Activated CD8-positive, alpha-beta memory T cell treated with anti-CD3 and anti-CD28 coated beads for 1 hour (primary cell): ENCODE measurements around the gene TMEM62.
"Not testable (repeated sequence)": the region's sequence is repeated elsewhere in the genome, so short reads cannot be mapped to it uniquely, and the experiment has no call there.

ENCODE experiments used
- DNase-seq, 2 donors: peaks; one replicate each; pipeline ENCODE4 v3.0.0-alpha.2; 2020; ENCODE audit warnings: low read depth in 1 of 2; ENCODE audit errors: extremely low read depth in 1 of 2

TMEM62 gene

DNA sequence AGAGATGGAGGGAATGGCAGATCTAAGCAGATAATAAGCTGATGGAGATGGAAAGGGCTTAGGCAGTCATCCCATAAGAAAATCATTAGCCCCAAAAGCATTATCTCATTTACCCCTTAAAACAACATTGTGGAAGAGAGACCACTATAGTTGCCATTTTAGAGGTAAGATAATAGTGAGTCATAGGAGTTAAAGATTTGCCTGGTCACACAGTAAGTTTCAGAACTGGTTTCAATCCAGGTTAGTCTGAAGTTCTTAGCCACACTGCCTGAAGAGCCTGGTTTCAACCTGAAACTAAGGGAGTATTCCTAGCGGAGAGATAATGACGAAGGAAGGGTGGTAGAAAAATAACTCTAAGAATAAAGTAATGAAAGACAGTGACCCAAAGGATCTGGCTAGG is 14.6 kb upstream of the TMEM62 start:
- no peak for DNase-seq

DNA sequence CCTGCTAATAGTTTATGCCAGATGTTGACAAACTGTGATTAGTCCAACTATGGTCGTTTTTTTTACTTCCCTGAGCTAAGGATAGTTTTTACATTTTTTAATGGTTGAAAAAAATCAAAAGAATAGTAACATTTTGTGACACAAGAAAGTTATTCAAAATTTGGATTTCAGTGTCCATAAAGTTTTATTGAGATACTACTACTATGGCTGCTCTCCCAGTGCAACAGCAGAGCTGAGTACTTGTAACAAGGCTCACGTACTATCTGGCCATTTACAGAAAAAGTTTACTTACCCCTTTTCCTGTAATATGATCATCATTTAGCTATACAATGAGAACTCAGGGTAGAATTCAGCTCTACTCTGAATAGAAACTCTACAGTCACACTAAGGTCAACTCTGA is 11.5 kb upstream of the TMEM62 start:
- DNase-seq = no peak

GRCh38 chr15:43125100-43125661 is 8.2 kb upstream of the TMEM62 start:
- DNase-seq = no peak

GRCh38 chr15:43126356-43126755 is 7.0 kb upstream of the TMEM62 start:
- DNase-seq = no peak

GRCh38 chr15:43127752-43128151 is 5.6 kb upstream of the TMEM62 start:
- DNase-seq = no peak

DNA sequence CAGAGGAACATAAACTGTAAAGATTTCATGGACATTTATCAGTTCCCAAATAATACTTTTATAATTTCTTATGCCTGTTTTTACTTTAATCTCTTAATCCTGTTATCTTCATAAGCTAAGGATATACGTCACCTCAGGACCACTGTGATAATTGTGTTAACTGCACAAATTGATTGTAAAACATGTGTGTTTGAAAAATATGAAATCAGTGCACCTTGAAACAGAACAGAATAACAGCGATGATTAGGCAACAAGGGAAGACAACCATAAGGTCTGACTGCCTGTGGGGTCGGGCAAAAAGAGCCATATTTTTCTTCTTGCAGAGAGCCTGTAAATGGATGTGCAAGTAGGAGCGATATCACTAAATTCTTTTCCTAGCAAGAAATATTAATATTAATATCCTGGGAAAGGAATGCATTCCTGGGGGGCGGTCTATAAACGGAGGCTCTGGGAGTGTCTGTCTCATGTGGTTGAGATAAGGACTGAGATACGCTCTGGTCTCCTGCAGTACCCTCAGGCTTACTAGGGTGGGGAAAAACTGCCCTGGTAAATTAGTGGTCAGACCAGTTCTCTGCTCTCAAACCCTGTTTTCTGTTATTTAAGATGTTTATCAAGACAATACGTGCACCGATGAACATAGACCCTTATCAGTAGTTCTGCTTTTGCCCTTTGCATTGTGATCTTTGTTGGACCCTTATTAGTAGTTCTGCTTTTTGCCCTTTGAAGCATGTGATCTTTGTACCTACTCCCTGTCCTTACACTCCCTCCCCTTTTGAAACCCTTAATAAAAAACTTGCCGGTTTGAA is 5.0 kb upstream of the TMEM62 start:
- DNase-seq = not testable (repeated sequence)

DNA sequence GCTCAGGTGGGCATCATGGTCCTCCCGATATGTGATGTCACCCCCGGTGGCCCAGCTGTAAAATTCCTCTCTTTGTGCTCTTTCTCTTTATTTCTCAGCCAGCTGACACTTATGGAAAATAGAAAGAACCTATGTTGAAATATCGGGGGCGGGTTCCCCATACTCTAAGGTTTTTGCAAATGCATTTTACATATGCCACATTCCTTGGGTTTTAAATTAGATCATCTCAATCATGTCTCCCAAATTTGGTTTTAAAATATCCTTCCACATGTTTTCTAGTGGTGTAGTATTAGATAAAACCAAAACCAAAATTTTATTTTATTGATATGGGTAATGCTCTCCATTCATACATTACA is 4.4 kb upstream of the TMEM62 start:
- DNase-seq = no peak

DNA sequence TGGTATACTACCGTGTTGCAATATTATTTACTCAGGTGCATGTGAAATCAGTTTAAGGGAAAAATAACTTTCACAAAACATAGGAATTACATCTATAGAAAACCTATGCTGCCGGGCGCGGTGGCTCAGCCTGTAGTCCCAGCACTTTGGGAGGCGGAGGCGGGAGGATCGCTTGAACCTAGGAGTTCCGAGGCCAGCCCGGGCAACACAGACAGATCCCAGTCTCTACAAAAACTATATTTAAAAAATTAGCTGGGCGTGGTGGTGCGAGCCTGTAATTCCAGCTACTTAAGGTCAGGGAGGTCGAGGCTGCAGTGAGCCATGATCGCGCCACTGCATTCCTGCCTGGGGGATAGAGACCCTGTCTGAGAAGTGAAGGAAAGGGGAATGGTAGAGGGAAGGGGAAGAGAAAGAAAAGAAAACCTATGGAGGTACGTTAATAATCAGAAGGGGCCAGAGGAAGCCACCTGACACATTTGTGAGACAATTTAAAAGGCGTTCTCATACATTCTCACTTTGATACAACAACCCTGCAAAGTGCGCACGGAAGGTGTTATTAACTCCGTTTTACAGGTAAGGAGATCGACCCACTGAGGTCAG is 456 bp upstream of the TMEM62 start:
- no peak for DNase-seq

DNA sequence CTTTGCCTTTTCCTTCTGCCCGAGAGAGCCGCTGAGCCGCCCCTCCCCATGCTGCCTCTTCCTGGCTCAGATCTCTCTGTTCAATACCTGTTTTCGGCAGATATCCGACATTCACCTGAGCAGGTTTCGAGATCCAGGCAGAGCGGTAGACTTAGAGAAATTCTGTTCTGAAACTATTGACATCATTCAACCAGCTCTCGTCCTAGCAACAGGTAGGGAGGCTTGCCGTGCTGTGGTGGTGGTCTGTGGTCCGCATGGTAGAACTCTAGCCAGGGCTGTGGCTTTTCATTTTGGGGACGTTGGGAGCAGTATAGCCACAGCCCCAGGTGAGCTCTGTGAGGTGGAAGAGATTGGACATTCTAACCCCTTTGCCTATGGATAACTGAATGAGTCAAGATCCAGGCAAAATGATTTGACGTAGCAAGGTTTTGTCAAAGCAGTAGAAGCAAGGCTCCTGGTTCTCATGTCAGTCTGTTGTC is 810 bp downstream of the TMEM62 start:
- no peak for DNase-seq

DNA sequence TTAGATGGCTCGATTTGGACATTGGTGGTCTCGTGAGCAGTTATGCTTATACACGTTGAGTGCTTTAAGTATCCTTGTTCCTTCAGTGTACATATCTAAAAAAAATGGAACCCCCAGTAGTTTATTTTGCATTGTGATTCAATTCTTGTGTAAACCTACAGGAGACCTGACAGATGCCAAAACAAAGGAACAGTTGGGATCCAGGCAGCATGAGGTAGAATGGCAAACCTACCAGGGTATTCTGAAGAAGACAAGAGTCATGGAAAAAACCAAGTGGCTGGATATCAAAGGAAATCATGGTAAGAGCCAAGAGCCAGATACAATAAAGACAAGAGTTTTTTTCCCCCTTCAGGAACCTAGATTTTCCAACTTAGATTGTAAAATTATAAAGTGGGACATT is 2.0 kb downstream of the TMEM62 start:
- no peak for DNase-seq

DNA sequence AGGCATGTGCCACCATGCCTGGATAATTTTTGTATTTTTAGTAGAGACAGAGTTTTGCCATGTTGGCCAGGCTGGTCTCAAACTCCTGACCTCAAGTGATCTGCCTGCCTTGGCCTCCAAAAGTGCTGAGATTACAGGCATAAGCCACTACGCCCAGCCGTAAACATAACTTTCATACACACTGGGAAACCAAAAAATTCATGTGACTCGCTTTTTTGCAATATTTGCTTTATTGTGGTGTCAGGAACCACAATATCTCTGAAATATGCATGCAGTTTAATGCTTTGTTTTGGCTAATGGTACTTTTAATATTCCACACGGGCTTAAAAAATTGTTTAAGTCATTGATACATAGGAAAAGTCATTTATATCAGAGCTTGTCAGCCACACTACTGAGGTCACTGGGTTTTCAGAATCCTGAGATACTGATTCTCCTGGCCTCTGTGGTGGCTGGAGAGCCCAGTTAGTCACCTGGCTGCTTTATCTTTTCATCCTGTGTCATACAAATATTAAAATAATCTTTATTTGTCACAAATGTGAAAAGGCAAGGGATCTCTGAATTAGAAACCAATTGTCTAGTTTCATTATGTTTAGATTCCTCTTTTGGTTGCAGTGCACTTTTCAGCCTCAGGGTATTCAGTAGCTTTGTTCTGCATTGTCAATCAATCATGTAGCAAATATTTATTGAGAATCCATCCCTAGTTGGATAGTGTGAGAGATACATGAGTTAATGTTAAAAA is 10.0 kb downstream of the TMEM62 start:
- DNase-seq = no peak

GRCh38 chr15:43144512-43144911 is 11.1 kb downstream of the TMEM62 start:
- DNase-seq = no peak

DNA sequence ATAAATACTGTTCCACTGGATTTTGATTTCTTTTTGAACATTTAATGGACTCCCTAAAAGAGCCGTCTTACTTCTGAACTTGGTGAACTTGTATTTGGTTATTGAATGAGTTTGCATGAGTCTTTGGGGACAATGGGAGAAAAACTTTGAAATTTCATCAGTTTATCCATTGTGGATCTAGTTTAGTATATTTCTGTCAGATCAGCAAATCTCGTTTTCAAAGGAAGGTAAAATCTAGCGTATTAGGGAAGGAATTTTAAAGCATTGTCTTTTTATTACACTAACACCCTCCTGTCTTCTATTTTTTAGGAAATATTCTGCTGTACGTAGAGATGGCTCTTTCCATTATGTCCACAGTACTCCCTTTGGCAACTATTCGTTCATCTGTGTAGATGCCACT is 12.8 kb downstream of the TMEM62 start:
- no peak for DNase-seq

DNA sequence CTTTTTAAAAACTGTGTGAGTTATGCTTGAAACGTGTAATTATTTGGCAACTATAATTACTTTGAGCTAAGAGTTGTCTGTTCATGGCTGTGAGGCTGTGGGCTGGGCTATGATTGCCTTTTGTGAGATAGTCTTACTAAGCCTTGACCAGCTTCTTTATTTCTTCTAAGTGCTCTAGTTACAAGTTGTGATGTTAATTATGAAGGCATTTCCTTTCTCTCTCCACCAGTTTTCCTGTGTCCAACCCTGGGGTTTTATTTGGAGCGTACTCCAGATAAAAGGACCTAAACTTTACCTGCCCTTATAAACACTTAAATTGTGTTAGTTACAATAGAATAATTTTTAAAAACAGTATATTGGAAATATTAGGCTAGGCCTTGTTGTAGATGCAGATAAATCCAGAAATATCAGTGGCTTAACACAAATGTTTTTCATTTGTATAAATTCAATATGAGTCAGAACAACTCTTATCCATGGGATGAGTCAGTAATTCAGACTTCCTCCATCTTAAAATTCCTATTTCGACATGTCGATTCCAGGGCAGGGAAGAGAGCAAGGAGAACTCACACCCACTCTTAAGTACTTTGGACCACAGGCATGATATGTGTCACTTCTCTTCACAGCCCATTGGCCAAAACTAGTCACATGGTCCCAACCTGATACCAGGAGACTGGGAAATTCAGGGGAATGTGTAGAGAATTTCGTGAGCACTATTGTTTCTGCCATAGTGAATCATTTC is 17.0 kb downstream of the TMEM62 start:
- no peak for DNase-seq

GRCh38 chr15:43151688-43152087 is 18.3 kb downstream of the TMEM62 start:
- DNase-seq = no peak

GRCh38 chr15:43153269-43153668 is 19.9 kb downstream of the TMEM62 start:
- no peak for DNase-seq

DNA sequence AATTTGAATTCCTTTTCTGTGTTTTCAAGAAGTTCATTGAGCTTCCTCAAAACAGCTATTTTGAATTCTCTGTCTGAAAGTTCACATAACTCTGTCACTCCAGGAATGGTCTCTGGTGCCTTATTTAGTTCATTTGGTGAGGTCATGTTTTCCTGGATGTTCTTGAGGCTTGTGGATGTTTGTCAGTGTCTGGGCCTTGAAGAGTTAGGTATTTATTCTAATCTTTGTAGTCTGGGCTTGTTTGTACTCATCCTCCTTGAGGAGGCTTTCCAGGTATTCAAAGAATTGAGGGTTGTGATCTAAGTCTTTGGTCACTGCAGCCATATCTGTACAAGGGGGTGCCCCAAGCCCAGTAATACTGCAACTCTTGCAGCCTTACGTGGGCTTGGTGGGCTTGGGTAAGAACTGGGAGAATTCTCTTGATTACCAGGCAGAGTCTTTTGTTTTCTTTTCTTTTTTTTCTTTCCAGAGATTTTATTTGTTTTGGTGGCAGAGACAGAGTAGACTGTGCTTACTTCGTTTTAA is 32.5 kb downstream of the TMEM62 start:
- no peak for DNase-seq

GRCh38 chr15:43167261-43167660 is 33.9 kb downstream of the TMEM62 start:
- DNase-seq = not testable (repeated sequence)

DNA sequence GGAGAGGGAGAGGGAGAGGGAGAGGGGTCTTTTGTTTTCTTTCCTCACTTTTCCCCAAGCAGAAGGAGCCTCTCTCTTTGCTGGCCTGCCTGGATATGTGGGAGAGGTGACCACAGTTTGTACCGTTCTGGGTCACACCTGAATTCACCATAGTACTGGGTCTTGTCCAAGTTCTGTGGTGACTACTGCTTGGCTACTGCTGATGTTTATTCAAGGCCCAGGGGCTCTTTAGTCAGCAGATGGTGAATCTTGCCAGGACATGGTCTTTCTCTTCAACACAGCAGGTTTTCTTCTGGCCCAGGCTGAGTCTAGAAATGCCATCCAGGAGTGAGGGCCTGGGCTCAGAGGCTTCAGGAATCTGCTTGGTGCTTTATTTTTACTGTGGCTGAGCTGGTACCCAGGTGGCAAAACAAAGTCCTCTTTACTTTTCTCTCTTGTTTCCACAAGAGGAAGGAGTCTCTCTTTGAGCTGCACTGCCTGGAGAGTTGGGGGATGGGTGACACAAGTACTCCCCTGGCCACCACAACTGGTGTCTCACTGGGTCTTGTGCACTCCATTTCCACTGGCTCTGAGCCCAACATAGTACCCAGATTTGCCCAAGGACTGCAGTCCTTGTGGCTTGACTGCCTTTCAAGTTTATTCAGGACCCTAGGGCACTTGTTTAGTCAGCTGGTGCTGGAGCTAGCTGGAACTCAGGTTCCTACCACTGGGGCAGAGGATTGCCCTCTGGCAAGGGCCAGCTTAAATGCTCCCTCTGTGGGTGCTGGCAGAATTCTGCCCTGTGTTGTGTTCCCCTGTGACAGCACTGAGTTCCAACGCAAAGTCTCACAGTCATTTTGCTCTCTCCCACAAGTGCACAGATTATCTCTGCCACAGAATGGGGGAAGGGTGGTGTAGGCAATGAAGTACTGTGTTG is 35.1 kb downstream of the TMEM62 start:
- DNase-seq = no peak

- DNase-seq = no peak
Observed at GRCh38 chr15:43169888-43170287, 36.5 kb downstream of the TMEM62 start.
